Ishikawa (cell line): ENCODE data around the gene FAXDC2.

ENCODE experiments used
- CEBPB ChIP-seq: IDR thresholded peaks from 2 replicates; pipeline ENCODE4 v1.6.1; 2012
- CREB1 ChIP-seq: IDR thresholded peaks from 2 replicates; pipeline ENCODE4 v1.6.1; 2012; ENCODE audit warnings: low read depth
- EGR1 ChIP-seq: IDR thresholded peaks from 2 replicates; pipeline ENCODE4 v1.6.1; 2012
- EP300 ChIP-seq: IDR thresholded peaks from 2 replicates; pipeline ENCODE4 v1.6.1; 2012; ENCODE audit warnings: borderline replicate concordance
- FOXM1 ChIP-seq: IDR thresholded peaks from 2 replicates; pipeline ENCODE4 v1.6.1; 2012; ENCODE audit warnings: low read depth, borderline replicate concordance
- NFIC ChIP-seq: IDR thresholded peaks from 2 replicates; pipeline ENCODE4 v1.6.1; 2012
- TAF1 ChIP-seq: IDR thresholded peaks from 2 replicates; pipeline ENCODE4 v1.6.1; 2012; ENCODE audit warnings: low read depth, mild to moderate bottlenecking
- TCF12 ChIP-seq: IDR thresholded peaks from 2 replicates; pipeline ENCODE4 v1.6.1; 2012; ENCODE audit warnings: low read depth
- TEAD4 ChIP-seq: IDR thresholded peaks from 2 replicates; pipeline ENCODE4 v1.6.1; 2012
- USF1 ChIP-seq: IDR thresholded peaks from 2 replicates; pipeline ENCODE4 v1.6.1; 2012
- YY1 ChIP-seq: IDR thresholded peaks from 2 replicates; pipeline ENCODE4 v1.6.1; 2012; ENCODE audit warnings: low read depth
- TF ChIP-seq, protein P1 (sequence below): IDR thresholded peaks from 2 replicates; pipeline ENCODE4 v1.6.1; 2012; ENCODE audit warnings: low read depth, mild to moderate bottlenecking
- TF ChIP-seq, protein P2 (sequence below): IDR thresholded peaks from 2 replicates; pipeline ENCODE4 v1.6.1; 2012

- no peak for TF ChIP-seq EP300
- no peak for TF ChIP-seq CREB1
- TF ChIP-seq, protein P1, sequence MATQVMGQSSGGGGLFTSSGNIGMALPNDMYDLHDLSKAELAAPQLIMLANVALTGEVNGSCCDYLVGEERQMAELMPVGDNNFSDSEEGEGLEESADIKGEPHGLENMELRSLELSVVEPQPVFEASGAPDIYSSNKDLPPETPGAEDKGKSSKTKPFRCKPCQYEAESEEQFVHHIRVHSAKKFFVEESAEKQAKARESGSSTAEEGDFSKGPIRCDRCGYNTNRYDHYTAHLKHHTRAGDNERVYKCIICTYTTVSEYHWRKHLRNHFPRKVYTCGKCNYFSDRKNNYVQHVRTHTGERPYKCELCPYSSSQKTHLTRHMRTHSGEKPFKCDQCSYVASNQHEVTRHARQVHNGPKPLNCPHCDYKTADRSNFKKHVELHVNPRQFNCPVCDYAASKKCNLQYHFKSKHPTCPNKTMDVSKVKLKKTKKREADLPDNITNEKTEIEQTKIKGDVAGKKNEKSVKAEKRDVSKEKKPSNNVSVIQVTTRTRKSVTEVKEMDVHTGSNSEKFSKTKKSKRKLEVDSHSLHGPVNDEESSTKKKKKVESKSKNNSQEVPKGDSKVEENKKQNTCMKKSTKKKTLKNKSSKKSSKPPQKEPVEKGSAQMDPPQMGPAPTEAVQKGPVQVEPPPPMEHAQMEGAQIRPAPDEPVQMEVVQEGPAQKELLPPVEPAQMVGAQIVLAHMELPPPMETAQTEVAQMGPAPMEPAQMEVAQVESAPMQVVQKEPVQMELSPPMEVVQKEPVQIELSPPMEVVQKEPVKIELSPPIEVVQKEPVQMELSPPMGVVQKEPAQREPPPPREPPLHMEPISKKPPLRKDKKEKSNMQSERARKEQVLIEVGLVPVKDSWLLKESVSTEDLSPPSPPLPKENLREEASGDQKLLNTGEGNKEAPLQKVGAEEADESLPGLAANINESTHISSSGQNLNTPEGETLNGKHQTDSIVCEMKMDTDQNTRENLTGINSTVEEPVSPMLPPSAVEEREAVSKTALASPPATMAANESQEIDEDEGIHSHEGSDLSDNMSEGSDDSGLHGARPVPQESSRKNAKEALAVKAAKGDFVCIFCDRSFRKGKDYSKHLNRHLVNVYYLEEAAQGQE = no peak
- TF ChIP-seq CEBPB = no peak
- no peak for TF ChIP-seq NFIC
- TF ChIP-seq EGR1 = no peak
- TF ChIP-seq, protein P2, sequence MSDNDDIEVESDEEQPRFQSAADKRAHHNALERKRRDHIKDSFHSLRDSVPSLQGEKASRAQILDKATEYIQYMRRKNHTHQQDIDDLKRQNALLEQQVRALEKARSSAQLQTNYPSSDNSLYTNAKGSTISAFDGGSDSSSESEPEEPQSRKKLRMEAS = no peak
- TF ChIP-seq TEAD4 = no peak
- TF ChIP-seq YY1 = no peak
- no peak for TF ChIP-seq USF1
- no peak for TF ChIP-seq FOXM1
- no peak for TF ChIP-seq TAF1
- TF ChIP-seq TCF12 = no peak
Observed at GRCh38 chr5:154815684-154816247, 34.6 kb downstream of the FAXDC2 start.
